GM23338 (cell line): ENCODE measurements around the gene COX7B. TPM values are rescaled to one million over a fixed set of nuclear protein-coding genes. Genes with fewer than 3 reads are reported as not detected.

Source experiments
- ATAC-seq: fragments of 200-7000 bp; cut with Tn5 transposase; 3 replicates; pipeline ENCODE4 v1.9.1; 2020
- DNase-seq: peaks from one replicate; pipeline ENCODE4 v3.0.0-alpha.2; 2015; ENCODE audit warnings: low spot score
- H2AFZ ChIP-seq: fragments of 200-600 bp; sonication (generic); 2 replicates; pipeline ENCODE4 v1.8.0; 2016; ENCODE audit warnings: antibody characterized with exemption, mild to moderate bottlenecking, moderate library complexity
- H3F3A ChIP-seq: fragments of 200-600 bp; sonication (generic); replicated peaks from 2 replicates; pipeline ENCODE4 v1.8.0; 2017; ENCODE audit warnings: antibody characterized with exemption, mixed run types, low read depth
- H3K27ac ChIP-seq: fragments of 200-600 bp; sonication (generic); 2 replicates; pipeline ENCODE4 v1.6.1; 2016; ENCODE audit warnings: low read depth
- H3K27me3 ChIP-seq: fragments of 200-600 bp; sonication (generic); 2 replicates; pipeline ENCODE4 v1.8.0; 2016; ENCODE audit warnings: mild to moderate bottlenecking, mixed run types, moderate library complexity; ENCODE audit not compliant: insufficient read depth
- H3K36me3 ChIP-seq: fragments of 200-600 bp; sonication (generic); 2 replicates; pipeline ENCODE4 v1.8.0; 2016; ENCODE audit warnings: mild to moderate bottlenecking; ENCODE audit not compliant: insufficient read depth
- H3K4me1 ChIP-seq: fragments of 200-600 bp; sonication (generic); 2 replicates; pipeline ENCODE4 v1.8.0; 2016; ENCODE audit warnings: mild to moderate bottlenecking, moderate library complexity; ENCODE audit not compliant: insufficient read depth
- H3K4me2 ChIP-seq: fragments of 200-600 bp; sonication (generic); 2 replicates; pipeline ENCODE4 v1.7.1; 2017; ENCODE audit warnings: mixed run types
- H3K4me3 ChIP-seq: fragments of 200-600 bp; sonication (generic); 2 replicates; pipeline ENCODE4 v1.6.1; 2016; ENCODE audit warnings: mixed run types
- H3K79me2 ChIP-seq: fragments of 200-600 bp; sonication (generic); replicated peaks from 2 replicates; pipeline ENCODE4 v1.8.0; 2017; ENCODE audit warnings: mild to moderate bottlenecking; ENCODE audit not compliant: insufficient read depth
- H3K9me2 ChIP-seq: fragments of 200-600 bp; sonication (generic); 2 replicates; pipeline ENCODE4 v1.8.0; 2017; ENCODE audit not compliant: insufficient read depth
- H4K20me1 ChIP-seq: fragments of 200-600 bp; sonication (generic); replicated peaks from 2 replicates; pipeline ENCODE4 v1.8.0; 2017; ENCODE audit warnings: mild to moderate bottlenecking; ENCODE audit not compliant: insufficient read depth
- H3K27ac Mint-ChIP-seq: 2 replicates; pipeline ENCODE4 v1.8.0; 2020; ENCODE audit warnings: inconsistent platforms, mild to moderate bottlenecking, moderate library complexity, mixed read lengths
- H3K27me3 Mint-ChIP-seq: 3 replicates; pipeline ENCODE4 v1.8.0; 2022; ENCODE audit warnings: low read depth, mild to moderate bottlenecking, moderate library complexity, mixed read lengths, inconsistent platforms; ENCODE audit not compliant: insufficient read depth, poor library complexity
- H3K36me3 Mint-ChIP-seq: 3 replicates; pipeline ENCODE4 v1.8.0; 2021; ENCODE audit warnings: low read depth, mild to moderate bottlenecking, inconsistent platforms, moderate library complexity, mixed read lengths
- H3K4me1 Mint-ChIP-seq: 3 replicates; pipeline ENCODE4 v1.8.0; 2020; ENCODE audit warnings: mild to moderate bottlenecking, inconsistent platforms, mixed read lengths
- H3K4me3 Mint-ChIP-seq: 3 replicates; pipeline ENCODE4 v1.8.0; 2021; ENCODE audit warnings: moderate library complexity, mild to moderate bottlenecking, inconsistent platforms, mixed read lengths
- H3K9me3 Mint-ChIP-seq: 3 replicates; pipeline ENCODE4 v1.8.0; 2020; ENCODE audit warnings: moderate library complexity, mild to moderate bottlenecking, inconsistent platforms, mixed read lengths
- JUNB ChIP-seq: IDR thresholded peaks from one replicate; pipeline ENCODE4 v1.6.1; 2016; ENCODE audit warnings: antibody characterized with exemption; ENCODE audit not compliant: unreplicated experiment
- NANOG ChIP-seq: IDR thresholded peaks from 2 replicates; pipeline ENCODE4 v1.6.1; 2016; ENCODE audit warnings: antibody characterized with exemption, borderline replicate concordance
- POLR2AphosphoS5 ChIP-seq: IDR thresholded peaks from 2 replicates; pipeline ENCODE4 v1.6.1; 2016; ENCODE audit warnings: antibody characterized with exemption, low read depth
- STAT1 ChIP-seq: IDR thresholded peaks from one replicate; pipeline ENCODE4 v1.6.1; 2016; ENCODE audit warnings: antibody characterized with exemption; ENCODE audit not compliant: unreplicated experiment
- ZNF114 ChIP-seq: fragments of 250-450 bp; sonication (Bioruptor Pico); IDR thresholded peaks from 2 replicates; pipeline ENCODE4 v1.5.0; 2020; ENCODE audit warnings: mild to moderate bottlenecking, moderate library complexity
- ZNF331 ChIP-seq: fragments of 250-450 bp; sonication (Bioruptor Pico); IDR thresholded peaks from 2 replicates; pipeline ENCODE4 v1.5.0; 2020; ENCODE audit warnings: low read depth, mild to moderate bottlenecking, moderate library complexity
- polyA plus RNA-seq: library from polyadenylated mRNA; unstranded; fragments of >200 nt; fragmentation: Nextera tagmentation; extraction: Ambion mirVana; gene quantifications from 2 replicates; pipeline ENCODE4 v1.2.1, GENCODE V29; 2016
- total RNA-seq: library from RNA; depleted of rRNA; stranded (reverse); fragments of >200 nt; shearing (Covaris generic); gene quantifications from 2 replicates; pipeline ENCODE4 v1.2.3, GENCODE V29; 2014
- TF ChIP-seq, protein P1 (sequence below): fragments of 250-450 bp; sonication (Bioruptor Pico); IDR thresholded peaks from 2 replicates; pipeline ENCODE4 v1.5.0; 2020; ENCODE audit warnings: mild to moderate bottlenecking, moderate library complexity
- TF ChIP-seq, protein P2 (sequence below): IDR thresholded peaks from 2 replicates; pipeline ENCODE4 v1.6.1; 2016; ENCODE audit warnings: antibody characterized with exemption

COX7B gene
- total and polyA plus RNA-seq, 2 experiments from 2014 or later: 411 to 1,029 TPM

DNA sequence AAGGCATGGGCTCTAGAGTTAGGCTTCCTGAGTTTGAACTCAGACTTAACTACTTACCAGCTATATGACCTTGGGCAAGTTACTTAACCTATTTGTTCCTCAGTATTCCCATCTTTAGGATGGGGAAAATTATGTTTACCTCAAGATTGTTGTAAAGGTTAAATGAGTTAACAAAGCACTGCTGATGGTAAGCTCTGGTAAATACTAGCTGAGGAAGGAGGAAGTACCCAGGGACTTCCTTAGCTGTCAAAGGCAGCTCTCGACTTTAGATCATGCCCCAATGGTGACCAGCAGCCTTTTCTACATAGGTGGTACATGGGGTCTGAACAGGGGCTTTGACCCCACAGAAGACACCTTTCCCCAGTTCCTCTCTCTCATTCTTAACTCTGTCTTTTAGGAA is 31.3 kb downstream of the COX7B start (continued):
- TF ChIP-seq, protein P1, sequence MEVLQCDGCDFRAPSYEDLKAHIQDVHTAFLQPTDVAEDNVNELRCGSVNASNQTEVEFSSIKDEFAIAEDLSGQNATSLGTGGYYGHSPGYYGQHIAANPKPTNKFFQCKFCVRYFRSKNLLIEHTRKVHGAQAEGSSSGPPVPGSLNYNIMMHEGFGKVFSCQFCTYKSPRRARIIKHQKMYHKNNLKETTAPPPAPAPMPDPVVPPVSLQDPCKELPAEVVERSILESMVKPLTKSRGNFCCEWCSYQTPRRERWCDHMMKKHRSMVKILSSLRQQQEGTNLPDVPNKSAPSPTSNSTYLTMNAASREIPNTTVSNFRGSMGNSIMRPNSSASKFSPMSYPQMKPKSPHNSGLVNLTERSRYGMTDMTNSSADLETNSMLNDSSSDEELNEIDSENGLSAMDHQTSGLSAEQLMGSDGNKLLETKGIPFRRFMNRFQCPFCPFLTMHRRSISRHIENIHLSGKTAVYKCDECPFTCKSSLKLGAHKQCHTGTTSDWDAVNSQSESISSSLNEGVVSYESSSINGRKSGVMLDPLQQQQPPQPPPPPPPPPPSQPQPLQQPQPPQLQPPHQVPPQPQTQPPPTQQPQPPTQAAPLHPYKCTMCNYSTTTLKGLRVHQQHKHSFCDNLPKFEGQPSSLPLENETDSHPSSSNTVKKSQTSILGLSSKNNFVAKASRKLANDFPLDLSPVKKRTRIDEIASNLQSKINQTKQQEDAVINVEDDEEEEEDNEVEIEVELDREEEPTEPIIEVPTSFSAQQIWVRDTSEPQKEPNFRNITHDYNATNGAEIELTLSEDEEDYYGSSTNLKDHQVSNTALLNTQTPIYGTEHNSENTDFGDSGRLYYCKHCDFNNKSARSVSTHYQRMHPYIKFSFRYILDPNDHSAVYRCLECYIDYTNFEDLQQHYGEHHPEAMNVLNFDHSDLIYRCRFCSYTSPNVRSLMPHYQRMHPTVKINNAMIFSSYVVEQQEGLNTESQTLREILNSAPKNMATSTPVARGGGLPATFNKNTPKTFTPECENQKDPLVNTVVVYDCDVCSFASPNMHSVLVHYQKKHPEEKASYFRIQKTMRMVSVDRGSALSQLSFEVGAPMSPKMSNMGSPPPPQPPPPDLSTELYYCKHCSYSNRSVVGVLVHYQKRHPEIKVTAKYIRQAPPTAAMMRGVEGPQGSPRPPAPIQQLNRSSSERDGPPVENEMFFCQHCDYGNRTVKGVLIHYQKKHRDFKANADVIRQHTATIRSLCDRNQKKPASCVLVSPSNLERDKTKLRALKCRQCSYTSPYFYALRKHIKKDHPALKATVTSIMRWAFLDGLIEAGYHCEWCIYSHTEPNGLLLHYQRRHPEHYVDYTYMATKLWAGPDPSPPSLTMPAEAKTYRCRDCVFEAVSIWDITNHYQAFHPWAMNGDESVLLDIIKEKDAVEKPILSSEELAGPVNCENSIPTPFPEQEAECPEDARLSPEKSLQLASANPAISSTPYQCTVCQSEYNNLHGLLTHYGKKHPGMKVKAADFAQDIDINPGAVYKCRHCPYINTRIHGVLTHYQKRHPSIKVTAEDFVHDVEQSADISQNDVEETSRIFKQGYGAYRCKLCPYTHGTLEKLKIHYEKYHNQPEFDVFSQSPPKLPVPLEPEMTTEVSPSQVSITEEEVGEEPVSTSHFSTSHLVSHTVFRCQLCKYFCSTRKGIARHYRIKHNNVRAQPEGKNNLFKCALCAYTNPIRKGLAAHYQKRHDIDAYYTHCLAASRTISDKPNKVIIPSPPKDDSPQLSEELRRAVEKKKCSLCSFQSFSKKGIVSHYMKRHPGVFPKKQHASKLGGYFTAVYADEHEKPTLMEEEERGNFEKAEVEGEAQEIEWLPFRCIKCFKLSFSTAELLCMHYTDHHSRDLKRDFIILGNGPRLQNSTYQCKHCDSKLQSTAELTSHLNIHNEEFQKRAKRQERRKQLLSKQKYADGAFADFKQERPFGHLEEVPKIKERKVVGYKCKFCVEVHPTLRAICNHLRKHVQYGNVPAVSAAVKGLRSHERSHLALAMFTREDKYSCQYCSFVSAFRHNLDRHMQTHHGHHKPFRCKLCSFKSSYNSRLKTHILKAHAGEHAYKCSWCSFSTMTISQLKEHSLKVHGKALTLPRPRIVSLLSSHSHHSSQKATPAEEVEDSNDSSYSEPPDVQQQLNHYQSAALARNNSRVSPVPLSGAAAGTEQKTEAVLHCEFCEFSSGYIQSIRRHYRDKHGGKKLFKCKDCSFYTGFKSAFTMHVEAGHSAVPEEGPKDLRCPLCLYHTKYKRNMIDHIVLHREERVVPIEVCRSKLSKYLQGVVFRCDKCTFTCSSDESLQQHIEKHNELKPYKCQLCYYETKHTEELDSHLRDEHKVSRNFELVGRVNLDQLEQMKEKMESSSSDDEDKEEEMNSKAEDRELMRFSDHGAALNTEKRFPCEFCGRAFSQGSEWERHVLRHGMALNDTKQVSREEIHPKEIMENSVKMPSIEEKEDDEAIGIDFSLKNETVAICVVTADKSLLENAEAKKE (CRISPR knock-in tag): no peak
- TF ChIP-seq NANOG (no peak), POLR2AphosphoS5 (no peak), ZNF114 (CRISPR knock-in tag) (no peak), JUNB (no peak)
- TF ChIP-seq, protein P2, sequence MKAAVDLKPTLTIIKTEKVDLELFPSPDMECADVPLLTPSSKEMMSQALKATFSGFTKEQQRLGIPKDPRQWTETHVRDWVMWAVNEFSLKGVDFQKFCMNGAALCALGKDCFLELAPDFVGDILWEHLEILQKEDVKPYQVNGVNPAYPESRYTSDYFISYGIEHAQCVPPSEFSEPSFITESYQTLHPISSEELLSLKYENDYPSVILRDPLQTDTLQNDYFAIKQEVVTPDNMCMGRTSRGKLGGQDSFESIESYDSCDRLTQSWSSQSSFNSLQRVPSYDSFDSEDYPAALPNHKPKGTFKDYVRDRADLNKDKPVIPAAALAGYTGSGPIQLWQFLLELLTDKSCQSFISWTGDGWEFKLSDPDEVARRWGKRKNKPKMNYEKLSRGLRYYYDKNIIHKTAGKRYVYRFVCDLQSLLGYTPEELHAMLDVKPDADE: no peak

DNA sequence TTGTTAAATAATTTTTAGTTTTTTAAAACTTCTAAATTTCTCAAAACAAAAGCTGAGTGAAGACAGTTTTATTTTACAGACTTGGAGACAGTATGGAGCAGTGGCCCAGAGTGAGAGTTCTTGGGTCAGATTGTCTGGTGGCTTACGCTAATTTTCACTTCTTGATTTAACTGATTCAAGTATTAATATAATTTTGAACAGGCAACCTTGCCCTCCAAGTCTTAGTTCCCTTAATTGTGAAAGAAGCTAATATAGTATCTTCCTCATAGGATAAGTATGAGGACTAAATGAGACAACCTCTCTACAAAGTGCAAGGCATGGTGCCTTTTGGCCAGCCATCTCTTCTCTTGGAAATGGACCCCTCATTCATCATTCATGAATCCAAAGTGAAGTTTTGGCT is 36.6 kb downstream of the COX7B start:
- no peaks in the 10 kb centered on the region for H3K36me3 ChIP-seq
- TF ChIP-seq ZNF331 (no peak), JUNB (no peak), NANOG (no peak), STAT1 (no peak), ZNF114 (CRISPR knock-in tag) (no peak)
- TF ChIP-seq, protein P1 (CRISPR knock-in tag): no peak

More for the DNA sequence above, 36.6 kb downstream of the COX7B start:
- no peak overlapping the region for H3K27ac ChIP-seq
- no peak for DNase-seq
- H3K4me1 Mint-ChIP-seq: no peaks in the 10 kb centered on the region
- no peaks in the 10 kb centered on the region for H4K20me1 ChIP-seq
- no peak overlapping the region for H3K4me3 Mint-ChIP-seq
- H3F3A ChIP-seq: no peaks in the 10 kb centered on the region
- H3K79me2 ChIP-seq: no peaks in the 10 kb centered on the region
- no peak overlapping the region for H2AFZ ChIP-seq
- no peak overlapping the region for H3K4me2 ChIP-seq
- H3K4me1 ChIP-seq: no peaks in the 10 kb centered on the region
- H3K9me2 ChIP-seq: no peaks in the 10 kb centered on the region
- H3K36me3 Mint-ChIP-seq: peaks cover 5% of the 10 kb centered on the region; the same call in 1 of the 3 replicates
- ATAC-seq: no peak
- no peaks in the 10 kb centered on the region for H3K27me3 Mint-ChIP-seq
- no peak overlapping the region for H3K27ac Mint-ChIP-seq
- peaks cover 4% of the 10 kb centered on the region; the same call in 2 of the 3 replicates for H3K9me3 Mint-ChIP-seq
- no peak overlapping the region for H3K4me3 ChIP-seq
- H3K27me3 ChIP-seq: no peaks in the 10 kb centered on the region
